H54 (cell line): ENCODE measurements around the gene SLC19A1.

ENCODE experiments used
- DNase-seq: peaks from one replicate; pipeline ENCODE4 v3.0.0; 2011; ENCODE audit warnings: low spot score, mixed read lengths; ENCODE audit not compliant: insufficient read length
- FAIRE-seq: peaks from 3 replicates; lab custom pipeline; 2011; peaks lifted over from hg19 to GRCh38; lab: Jason Lieb, UNC
- POLR2A ChIP-seq: IDR thresholded peaks from 2 replicates; pipeline ENCODE4 v1.6.1; 2011; ENCODE audit warnings: low read depth, mild to moderate bottlenecking, low read length

The SLC19A1 gene

GRCh38 chr21:45580576-45581321 lies 38.5 kb upstream of the SLC19A1 start:
- TF ChIP-seq POLR2A: no peak
- FAIRE-seq (no peak), DNase-seq (no peak)

GRCh38 chr21:45580181-45580575 lies 37.9 kb upstream of the SLC19A1 start:
- FAIRE-seq (no peak), DNase-seq (no peak)
- TF ChIP-seq POLR2A: no peak

GRCh38 chr21:45579383-45580180 lies 37.3 kb upstream of the SLC19A1 start:
- no peak for FAIRE-seq
- TF ChIP-seq POLR2A: no peak
- DNase-seq: no peak

GRCh38 chr21:45578811-45579381 lies 36.7 kb upstream of the SLC19A1 start:
- TF ChIP-seq POLR2A: no peak
- DNase-seq: no peak
- FAIRE-seq: no peak

GRCh38 chr21:45578176-45578801 lies 36.0 kb upstream of the SLC19A1 start:
- no peak for DNase-seq
- no peak for FAIRE-seq
- TF ChIP-seq POLR2A: no peak

GRCh38 chr21:45577801-45578175 lies 35.5 kb upstream of the SLC19A1 start:
- DNase-seq (no peak), FAIRE-seq (no peak)
- no peak for TF ChIP-seq POLR2A

- FAIRE-seq (no peak), DNase-seq (no peak)
- TF ChIP-seq POLR2A: no peak
Observed at GRCh38 chr21:45576838-45577737, 34.8 kb upstream of the SLC19A1 start.

GRCh38 chr21:45575993-45576837 lies 34.0 kb upstream of the SLC19A1 start:
- DNase-seq (no peak), FAIRE-seq (no peak)
- TF ChIP-seq POLR2A: no peak

GRCh38 chr21:45575304-45575992 lies 33.2 kb upstream of the SLC19A1 start:
- FAIRE-seq (no peak), DNase-seq (no peak)
- no peak for TF ChIP-seq POLR2A

GRCh38 chr21:45574691-45575090 lies 32.5 kb upstream of the SLC19A1 start:
- DNase-seq (no peak), FAIRE-seq (no peak)
- no peak for TF ChIP-seq POLR2A

GRCh38 chr21:45574081-45574501 lies 31.9 kb upstream of the SLC19A1 start:
- TF ChIP-seq POLR2A: no peak
- FAIRE-seq (no peak), DNase-seq (no peak)
